Peyer's patch (tissue), 4 donors: ENCODE results near the gene STARD6. TPM values are rescaled to one million over a fixed set of nuclear protein-coding genes. Genes with fewer than 3 reads are reported as not detected.

Experiments used
- DNase-seq, 3 donors: peaks; one replicate each; pipeline ENCODE4 v3.0.0-alpha.2; 2017 to 2019
- H3K27ac ChIP-seq, 4 donors: fragments of 200-600 bp; sonication (generic); one replicate each; pipeline ENCODE4 v1.5.1; 2016 to 2019
- H3K27me3 ChIP-seq, 2 donors: fragments of 200-600 bp; sonication (generic); one replicate each; pipeline ENCODE4 v1.5.1; 2019
- H3K36me3 ChIP-seq, 3 donors: fragments of 200-600 bp; sonication (generic); one replicate each; pipeline ENCODE4 v1.5.1; 2016 to 2019
- H3K4me1 ChIP-seq, 4 donors: fragments of 200-600 bp; sonication (generic); one replicate each; pipeline ENCODE4 v1.5.1; 2016 to 2019
- H3K4me3 ChIP-seq, 4 donors: fragments of 200-600 bp; sonication (generic); 1 replicate in 3 of 4; 2 replicates in 1 of 4; pipeline ENCODE4 v1.5.1; 2016 to 2019; ENCODE audit warnings: mild to moderate bottlenecking in 1 of 4
- H3K9me3 ChIP-seq, 4 donors: fragments of 200-600 bp; sonication (generic); one replicate each; pipeline ENCODE4 v1.5.1; 2016 to 2019; ENCODE audit warnings: mild to moderate bottlenecking in 1 of 4
- CTCF ChIP-seq, 6 experiments: fragments of 450-650 bp in 4 of 6; fragments of 200-600 bp in 2 of 6; sonication (generic) in 1 of 6; IDR thresholded peaks; one replicate each; pipeline ENCODE4 v1.5.1; 2017 to 2019; ENCODE audit warnings: antibody characterized with exemption in 6 of 6, mild to moderate bottlenecking in 3 of 6, moderate library complexity in 1 of 6
- POLR2A ChIP-seq, 2 donors: fragments of 450-650 bp; IDR thresholded peaks; one replicate each; pipeline ENCODE4 v1.5.1; 2017; ENCODE audit warnings: antibody characterized with exemption in 2 of 2, mild to moderate bottlenecking in 2 of 2, moderate library complexity in 2 of 2
- total RNA-seq, 4 donors: library from RNA; depleted of rRNA; stranded (reverse); fragments of >200 nt; gene quantifications; one replicate each; pipeline ENCODE4 v1.1.0, GENCODE V29; 2016

STARD6 gene
- total RNA-seq, 4 donors from 2014 or later, result not detected

- Histone ChIP-seq H3K4me1 (peaks cover 0 to 7% (median 0%) of the 10 kb centered on the region in 4 donors), H3K4me3 (peak overlapping the region; percentile 54 to 76 (median 62)), H3K27ac (peak overlapping the region in 3 of 4 donors; percentile 45 to 78 (median 60)), H3K36me3 (no peaks in the 10 kb centered on the region), H3K27me3 (no peaks in the 10 kb centered on the region), H3K9me3 (no peaks in the 10 kb centered on the region)
- TF ChIP-seq POLR2A (IDR thresholded peaks at IDR 0.05) (no peak), CTCF (IDR thresholded peaks at IDR 0.05) (no peak)
- no peak for DNase-seq
These were observed 910 bp upstream of the STARD6 start for GRCh38 chr18:54358495-54359040.

GRCh38 chr18:54357082-54357659 lies 487 bp downstream of the STARD6 start:
- Histone ChIP-seq H3K9me3 (no peaks in the 10 kb centered on the region), H3K27me3 (no peaks in the 10 kb centered on the region), H3K4me1 (peaks cover 0 to 7% (median 0%) of the 10 kb centered on the region in 4 donors), H3K4me3 (peak overlapping the region; percentile 54 to 76 (median 62)), H3K27ac (peak overlapping the region; percentile 45 to 78 (median 65)), H3K36me3 (no peaks in the 10 kb centered on the region)
- no peak for DNase-seq
- no peak for TF ChIP-seq POLR2A (IDR thresholded peaks at IDR 0.05)
- no peak for TF ChIP-seq CTCF (IDR thresholded peaks at IDR 0.05)

GRCh38 chr18:54351186-54351585 lies 6.5 kb downstream of the STARD6 start:
- Histone ChIP-seq H3K27me3 (no peaks in the 10 kb centered on the region), H3K36me3 (no peaks in the 10 kb centered on the region), H3K4me1 (no peaks in the 10 kb centered on the region), H3K9me3 (no peaks in the 10 kb centered on the region), H3K4me3 (no peak overlapping the region), H3K27ac (no peak overlapping the region)
- TF ChIP-seq POLR2A (IDR thresholded peaks at IDR 0.05) (no peak), CTCF (IDR thresholded peaks at IDR 0.05) (no peak)
- no peak for DNase-seq

GRCh38 chr18:54338230-54338629 lies 19.4 kb downstream of the STARD6 start:
- H3K9me3 ChIP-seq, result no peaks in the 10 kb centered on the region
- no peaks in the 10 kb centered on the region for H3K4me1 ChIP-seq
- TF ChIP-seq POLR2A (IDR thresholded peaks at IDR 0.05), result no peak
- TF ChIP-seq CTCF (IDR thresholded peaks at IDR 0.05), result no peak
- H3K27ac ChIP-seq, result no peak overlapping the region
- no peaks in the 10 kb centered on the region for H3K27me3 ChIP-seq
- no peak for DNase-seq
- no peak overlapping the region for H3K4me3 ChIP-seq
- H3K36me3 ChIP-seq, result no peaks in the 10 kb centered on the region

- H3K27me3 ChIP-seq, result no peaks in the 10 kb centered on the region
- DNase-seq, result no peak
- TF ChIP-seq CTCF (IDR thresholded peaks at IDR 0.05), result no peak
- no peak for TF ChIP-seq POLR2A (IDR thresholded peaks at IDR 0.05)
- no peaks in the 10 kb centered on the region for H3K4me1 ChIP-seq
- no peak overlapping the region for H3K4me3 ChIP-seq
- no peaks in the 10 kb centered on the region for H3K36me3 ChIP-seq
- no peak overlapping the region for H3K27ac ChIP-seq
- H3K9me3 ChIP-seq, result no peaks in the 10 kb centered on the region
These were observed 22.0 kb downstream of the STARD6 start for GRCh38 chr18:54335638-54336173.
